CD1c-positive myeloid dendritic cell (primary cell): ENCODE data around the gene PLEKHG2.
A peak's percentile ranks its signal among the peaks of the same experiment; 100 is the strongest.

Experiments used
- DNase-seq: peaks from one replicate; pipeline ENCODE4 v3.0.0-alpha.2; 2016; ENCODE audit errors: extremely low spot score

PLEKHG2 gene

DNA sequence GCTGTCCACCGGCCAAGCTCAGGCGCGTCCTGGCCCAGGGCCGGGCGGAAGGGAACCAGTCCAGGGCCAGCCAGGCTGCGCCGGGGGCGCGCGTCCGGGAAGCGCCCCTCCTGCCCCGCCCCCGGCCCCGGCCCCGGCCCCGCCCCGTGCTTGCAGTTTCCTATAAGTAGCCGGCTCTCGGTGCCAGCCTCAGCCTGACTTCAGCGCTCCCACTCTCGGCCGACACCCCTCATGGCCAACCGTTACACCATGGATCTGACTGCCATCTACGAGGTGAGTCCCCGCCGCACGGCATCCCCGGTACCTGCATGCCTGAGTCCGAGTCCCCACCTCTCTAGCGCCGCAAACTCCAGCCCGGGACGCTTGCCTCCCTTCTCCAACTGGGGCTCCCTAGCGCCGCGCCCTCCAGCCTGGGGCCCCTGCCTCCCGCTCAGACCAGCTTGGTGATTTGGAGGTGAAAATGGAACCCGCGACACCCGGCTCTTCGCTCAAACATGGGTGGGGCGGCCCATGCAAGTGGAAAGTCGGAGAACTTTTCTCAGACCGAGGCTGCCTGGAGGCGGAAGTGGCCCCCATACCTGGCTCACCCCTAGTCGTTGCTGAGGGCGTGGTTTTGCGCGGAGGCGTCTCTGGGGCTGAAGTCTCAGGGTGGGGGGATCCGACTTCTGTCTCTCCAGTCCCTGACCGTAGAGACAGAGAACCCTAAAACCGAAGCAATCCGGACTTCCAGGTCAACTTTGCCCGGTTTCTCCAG is 5.6 kb upstream of the PLEKHG2 start, which contains the start of gene ZFP36:
Gene ZFP36, plus strand, starts transcription at position 192 of the 754 bp plus-strand sequence. Its CDS starts 58 bp downstream, at position 250.
- peak; percentile 94 for DNase-seq

DNA sequence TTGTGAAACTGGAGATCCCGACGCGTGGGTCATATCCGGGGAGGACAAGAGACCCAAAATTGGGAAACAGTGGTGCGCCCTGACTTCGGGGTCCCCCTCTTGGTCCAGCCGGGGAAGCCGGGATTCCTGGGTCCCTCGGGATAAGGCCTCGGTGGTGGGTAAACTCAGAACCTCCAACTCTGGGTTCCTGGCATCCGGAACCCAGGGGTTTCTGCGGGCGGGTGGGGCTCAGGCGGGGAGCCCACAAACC is 5.1 kb upstream of the PLEKHG2 start:
- DNase-seq = no peak

DNA sequence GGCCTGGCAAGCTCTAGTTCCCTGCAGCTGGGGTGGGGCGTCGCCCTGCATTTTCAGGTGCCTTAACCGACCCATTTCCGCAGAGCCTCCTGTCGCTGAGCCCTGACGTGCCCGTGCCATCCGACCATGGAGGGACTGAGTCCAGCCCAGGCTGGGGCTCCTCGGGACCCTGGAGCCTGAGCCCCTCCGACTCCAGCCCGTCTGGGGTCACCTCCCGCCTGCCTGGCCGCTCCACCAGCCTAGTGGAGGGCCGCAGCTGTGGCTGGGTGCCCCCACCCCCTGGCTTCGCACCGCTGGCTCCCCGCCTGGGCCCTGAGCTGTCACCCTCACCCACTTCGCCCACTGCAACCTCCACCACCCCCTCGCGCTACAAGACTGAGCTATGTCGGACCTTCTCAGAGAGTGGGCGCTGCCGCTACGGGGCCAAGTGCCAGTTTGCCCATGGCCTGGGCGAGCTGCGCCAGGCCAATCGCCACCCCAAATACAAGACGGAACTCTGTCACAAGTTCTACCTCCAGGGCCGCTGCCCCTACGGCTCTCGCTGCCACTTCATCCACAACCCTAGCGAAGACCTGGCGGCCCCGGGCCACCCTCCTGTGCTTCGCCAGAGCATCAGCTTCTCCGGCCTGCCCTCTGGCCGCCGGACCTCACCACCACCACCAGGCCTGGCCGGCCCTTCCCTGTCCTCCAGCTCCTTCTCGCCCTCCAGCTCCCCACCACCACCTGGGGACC is 4.6 kb upstream of the PLEKHG2 start:
- peak; percentile 72 for DNase-seq

DNA sequence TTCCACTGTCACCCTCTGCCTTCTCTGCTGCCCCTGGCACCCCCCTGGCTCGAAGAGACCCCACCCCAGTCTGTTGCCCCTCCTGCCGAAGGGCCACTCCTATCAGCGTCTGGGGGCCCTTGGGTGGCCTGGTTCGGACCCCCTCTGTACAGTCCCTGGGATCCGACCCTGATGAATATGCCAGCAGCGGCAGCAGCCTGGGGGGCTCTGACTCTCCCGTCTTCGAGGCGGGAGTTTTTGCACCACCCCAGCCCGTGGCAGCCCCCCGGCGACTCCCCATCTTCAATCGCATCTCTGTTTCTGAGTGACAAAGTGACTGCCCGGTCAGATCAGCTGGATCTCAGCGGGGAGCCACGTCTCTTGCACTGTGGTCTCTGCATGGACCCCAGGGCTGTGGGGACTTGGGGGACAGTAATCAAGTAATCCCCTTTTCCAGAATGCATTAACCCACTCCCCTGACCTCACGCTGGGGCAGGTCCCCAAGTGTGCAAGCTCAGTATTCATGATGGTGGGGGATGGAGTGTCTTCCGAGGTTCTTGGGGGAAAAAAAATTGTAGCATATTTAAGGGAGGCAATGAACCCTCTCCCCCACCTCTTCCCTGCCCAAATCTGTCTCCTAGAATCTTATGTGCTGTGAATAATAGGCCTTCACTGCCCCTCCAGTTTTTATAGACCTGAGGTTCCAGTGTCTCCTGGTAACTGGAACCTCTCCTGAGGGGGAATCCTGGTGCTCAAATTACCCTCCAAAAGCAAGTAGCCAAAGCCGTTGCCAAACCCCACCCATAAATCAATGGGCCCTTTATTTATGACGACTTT is 3.9 kb upstream of the PLEKHG2 start:
- DNase-seq = peak; percentile 21

DNA sequence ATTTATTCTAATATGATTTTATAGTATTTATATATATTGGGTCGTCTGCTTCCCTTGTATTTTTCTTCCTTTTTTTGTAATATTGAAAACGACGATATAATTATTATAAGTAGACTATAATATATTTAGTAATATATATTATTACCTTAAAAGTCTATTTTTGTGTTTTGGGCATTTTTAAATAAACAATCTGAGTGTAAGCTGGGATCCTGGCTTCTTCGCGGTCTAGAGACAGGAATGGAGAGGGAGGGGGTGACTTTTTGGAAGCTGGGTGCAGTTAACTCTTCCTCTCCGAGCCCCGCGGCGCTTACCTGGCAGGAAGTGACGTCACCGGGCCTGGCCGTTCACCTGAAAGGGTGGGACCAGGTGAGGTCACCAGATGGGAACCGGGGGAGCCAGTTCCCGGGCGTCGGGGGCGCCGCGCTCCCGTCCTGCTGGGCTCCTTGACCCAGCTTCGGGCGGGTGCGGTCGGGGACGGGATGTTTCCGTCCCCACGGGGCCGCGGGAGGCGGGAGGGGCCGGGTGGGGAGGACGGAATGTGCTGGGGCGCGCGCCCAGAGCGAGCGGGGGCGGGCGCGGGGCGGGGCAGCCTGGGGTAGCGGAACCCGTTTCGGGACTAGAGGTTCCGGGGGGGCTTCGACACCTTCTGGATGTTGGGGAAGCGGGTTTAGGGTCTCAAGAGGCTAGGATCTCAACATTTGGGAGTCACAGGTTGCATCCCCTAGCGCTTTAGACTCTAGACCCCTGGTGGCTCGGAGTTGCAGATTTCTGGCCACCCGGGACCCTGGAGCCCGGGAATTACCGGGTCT is 3.1 kb upstream of the PLEKHG2 start:
- DNase-seq = peak; percentile 83

DNA sequence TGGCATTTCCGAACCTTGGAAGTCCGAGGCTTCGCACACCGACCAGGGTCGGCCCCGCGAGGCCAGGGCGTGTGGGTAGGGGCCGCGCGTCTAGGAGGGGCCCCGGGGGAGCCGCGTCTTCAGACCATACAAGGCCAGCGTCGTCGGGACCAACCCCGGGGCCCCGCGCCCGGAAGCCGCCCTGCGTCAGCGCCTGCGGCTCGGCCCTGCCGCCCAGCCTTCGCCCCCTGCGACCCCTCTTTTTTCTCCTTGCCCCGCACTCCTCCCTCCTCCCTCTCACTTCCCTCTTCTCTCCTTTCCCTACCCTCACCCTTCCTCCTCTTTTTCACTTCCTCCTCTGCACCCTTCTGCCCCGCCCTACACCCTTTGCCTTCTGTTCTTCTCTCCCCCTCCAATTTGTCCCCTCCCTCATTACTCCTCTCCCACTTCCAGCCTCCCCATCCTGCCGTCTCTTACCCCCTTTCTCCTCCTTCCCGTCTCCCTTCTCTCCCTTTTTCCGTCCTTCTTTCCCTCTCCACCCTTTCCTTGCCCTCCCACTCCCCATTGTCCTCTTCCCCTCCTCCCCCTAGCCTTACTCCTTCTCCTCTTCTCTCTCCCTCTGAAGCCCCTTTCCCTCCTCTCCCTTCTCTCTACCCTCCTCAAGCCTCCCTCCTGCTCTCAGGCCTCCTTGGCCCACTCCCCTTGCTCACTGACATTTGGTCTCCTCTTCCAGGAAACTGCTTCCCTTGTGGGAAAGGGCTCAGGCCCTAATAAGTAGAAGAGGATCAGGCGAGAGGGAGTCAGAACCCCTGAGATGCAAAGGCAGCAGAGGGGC is 2.2 kb upstream of the PLEKHG2 start:
- peak; percentile 78 for DNase-seq

DNA sequence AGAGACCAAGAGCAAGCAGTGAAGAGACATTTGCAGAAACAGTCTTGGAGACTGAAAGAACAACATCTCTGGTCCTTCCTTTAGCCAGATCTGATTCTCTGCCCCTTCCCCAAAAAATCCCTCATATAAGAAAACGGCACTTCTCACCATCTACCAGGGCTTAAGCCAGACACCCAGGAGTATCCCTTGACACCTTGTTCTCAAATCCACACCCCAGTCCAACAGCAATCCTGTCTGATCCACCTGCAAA is 1.7 kb upstream of the PLEKHG2 start:
- DNase-seq = no peak

DNA sequence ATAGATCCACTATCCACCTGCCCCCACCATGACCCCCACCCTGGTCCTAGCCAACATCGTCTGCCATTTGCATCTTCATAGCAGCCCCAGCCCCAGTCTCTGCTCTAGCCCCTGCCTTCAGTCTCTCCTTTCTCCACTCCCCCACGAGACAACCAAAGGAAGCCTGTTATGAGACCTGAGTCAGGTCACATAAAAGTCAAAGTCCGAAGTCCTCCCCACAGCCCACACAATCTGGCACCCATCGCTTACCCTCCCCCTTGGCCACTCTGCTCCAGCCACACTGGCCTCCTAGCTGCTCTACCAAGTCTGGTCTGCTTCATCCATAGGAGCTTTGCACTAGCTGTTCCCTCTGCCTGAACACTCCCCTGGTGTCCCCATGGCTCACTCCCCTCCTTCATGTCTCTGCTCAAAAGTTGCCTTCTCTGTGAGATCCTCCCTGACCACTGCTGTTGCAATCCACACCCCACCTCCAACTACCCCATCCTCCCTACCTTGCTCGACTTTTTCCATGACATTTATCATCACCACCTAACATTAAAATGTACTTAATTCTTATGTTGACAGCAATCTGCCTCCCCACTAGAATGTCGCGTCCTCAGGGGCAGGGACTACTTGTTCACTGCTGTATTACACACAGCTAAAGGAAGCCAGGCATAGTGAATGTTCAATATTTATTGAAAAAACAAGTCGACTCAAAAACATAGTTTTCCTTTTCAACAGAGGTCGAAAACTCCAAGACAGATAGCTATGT is 1.2 kb upstream of the PLEKHG2 start:
- DNase-seq = peak; percentile 52

DNA sequence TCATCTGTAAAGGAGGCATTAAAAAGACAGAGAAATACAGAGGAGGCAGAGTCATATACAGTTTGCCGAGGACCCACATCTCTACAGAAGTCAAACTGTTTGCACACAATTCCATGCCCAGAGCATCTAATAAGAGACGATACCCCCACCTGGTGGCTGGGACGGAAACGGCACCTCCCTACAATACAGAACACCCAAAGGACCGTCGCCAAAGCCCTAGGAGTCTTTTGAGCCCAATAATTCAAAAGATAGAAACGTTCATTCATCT is 703 bp upstream of the PLEKHG2 start:
- peak; percentile 95 for DNase-seq

DNA sequence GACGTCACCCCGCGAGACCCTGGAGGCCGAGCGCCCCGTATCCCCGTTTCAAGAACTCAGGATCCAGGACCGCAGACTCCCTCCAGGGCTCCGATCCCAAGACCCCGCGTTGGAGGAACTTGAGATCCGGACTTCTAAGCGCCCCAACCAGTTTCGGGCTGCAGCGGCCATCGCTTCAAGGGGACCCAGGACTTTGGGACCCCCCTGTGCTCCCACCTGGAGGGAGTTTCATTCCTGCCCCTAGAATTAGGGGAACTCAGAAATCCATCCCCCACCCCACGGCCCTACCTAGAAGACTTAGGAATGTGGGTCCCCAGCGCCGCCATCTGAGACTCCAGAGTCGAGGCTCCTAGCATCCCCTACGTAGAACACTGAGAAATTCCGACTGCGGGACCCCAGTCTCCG is 400 bp downstream of the PLEKHG2 start:
- DNase-seq = peak; percentile 16

DNA sequence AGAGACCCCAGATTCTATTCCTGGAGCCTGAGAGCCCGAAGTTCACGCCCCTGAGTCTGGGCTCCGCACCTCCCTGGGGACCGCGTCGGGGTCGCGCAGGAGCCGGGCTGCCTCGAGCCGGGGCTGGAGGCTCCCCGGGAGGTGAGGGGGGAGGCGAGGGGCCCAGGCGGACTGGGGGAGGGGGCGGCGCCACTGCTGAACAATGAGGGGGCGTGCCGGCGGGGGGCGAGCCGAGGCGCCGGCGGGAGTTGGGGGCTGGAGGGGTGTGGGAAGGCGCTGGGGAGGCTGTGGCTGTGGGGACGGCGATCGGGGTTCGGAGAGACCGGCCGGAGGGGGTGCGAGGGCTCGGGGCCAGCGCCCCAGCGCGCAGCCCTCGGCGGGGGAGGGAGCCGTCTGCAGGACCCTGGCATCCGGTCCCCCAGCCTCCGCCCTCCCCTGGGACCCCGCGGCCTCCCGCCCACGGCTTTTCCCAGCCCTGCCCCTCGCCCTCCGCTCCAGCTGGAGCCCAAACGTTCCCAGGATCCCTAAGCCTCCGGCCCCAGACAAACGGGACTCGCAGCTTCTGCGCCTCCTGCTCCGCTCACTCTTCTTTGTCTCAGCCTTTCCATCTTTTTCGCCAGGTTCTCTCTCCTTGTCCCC is 922 bp downstream of the PLEKHG2 start:
- no peak for DNase-seq

DNA sequence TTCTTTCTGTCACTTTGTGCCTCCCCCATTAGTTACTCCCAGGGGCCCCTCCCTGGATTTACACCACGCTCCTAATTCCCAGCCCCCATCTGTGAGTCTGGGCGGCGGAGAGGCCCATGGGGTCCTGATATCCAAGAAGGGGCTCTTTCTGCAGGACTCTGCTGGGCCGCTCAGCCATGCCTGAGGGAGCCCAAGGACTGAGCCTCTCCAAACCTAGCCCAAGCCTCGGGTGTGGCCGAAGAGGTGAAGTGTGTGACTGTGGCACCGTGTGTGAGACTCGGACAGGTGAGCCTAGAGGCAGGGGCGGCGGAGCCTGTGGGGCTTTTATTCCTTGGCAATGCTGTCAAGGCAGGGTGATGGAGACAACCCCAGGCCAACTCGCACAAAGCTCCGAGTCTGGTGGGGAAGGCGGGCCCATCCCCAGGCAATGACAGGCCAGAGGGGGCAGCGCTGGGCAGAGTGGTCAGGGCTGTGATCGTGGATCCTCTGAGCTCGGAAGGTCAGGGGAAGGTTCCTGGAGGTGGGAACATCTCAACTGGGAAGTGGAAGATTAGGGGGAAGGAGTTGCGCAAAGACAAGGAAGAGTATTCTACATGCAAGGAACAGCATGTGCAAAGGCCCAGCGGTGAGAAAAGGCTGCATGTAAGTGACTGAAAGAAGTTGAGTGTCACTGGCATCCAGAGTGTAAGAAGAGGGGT is 1.6 kb downstream of the PLEKHG2 start:
- DNase-seq = peak; percentile 29

DNA sequence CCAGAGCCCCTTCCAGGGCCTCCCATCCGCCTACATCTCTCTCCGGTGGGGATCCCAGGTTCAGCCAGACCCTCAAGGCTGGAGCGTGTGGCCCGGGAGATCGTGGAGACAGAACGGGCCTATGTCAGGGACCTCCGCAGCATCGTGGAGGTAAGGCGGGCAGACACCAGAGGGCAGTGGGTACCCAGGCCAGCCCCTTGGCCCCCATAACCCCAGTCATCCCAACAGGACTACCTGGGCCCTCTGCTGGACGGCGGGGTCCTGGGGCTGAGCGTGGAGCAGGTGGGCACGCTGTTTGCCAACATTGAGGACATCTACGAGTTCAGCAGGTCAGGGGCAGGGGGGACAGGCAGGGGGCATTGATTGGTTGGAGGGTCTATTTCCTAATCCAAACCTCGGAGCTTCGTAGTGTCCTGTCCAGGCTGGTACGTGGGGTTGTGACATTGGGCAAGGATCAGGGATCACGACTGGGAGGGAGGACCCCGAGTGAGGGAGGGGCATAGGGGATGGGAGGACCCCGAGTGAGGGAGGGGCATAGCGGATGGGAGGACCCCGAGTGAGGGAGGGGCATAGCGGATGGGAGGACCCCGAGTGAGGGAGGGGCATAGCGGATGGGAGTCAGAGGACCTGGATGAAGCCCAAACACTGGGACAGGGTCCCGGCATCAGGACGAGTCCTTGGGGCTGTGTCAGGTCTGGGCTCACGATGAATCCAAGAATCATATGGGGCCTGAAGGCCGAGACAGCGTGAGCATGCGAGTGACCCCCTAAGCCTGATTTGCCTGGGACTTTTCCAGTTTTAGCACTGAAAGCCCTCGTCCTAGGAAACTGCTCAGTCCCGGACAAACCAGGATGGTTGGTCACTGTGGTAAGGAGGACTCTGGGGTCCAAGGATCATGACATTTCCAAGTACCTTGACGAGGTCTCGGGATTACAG is 2.9 kb downstream of the PLEKHG2 start:
- no peak for DNase-seq

DNA sequence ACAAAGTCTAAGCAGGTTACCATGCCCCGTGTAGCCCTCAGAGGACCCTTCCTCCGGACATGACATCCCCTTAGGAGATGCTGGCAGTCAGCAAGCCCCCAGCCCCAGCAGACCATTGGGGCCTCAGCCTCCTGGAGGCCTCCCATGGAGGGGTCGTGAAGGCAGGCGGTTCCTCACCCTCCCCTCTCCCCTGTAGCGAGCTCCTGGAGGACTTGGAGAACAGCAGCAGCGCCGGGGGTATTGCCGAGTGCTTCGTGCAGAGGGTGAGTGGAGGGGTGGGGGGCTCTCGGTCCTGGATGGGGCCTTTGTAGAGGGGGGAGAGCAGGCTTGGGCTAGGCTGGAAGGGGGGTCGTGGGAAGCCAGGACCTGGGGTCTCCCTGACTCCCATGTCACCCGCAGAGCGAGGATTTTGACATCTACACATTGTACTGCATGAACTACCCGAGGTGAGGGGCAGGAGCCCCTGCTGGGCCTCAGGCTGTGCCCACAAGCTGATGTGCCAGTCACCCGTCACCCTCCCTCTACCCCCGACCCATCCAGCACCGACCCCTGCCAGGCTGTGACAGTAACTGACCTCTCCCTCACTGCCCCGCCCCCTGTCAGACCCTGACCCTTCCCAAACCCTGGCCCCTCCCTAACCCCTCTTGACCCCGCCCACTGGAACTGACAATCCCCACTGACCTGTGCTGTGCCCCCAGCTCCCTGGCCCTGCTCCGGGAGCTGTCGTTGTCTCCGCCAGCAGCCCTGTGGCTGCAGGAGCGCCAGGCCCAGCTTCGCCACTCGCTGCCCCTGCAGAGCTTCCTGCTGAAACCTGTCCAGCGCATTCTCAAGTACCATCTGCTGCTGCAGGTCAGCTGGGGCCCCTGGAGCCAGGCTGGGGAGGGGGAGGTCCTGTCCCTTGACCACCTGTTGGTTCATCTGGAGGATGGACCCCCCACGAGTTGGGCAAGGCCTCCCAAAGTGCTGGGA is 4.0 kb downstream of the PLEKHG2 start:
- DNase-seq = no peak

DNA sequence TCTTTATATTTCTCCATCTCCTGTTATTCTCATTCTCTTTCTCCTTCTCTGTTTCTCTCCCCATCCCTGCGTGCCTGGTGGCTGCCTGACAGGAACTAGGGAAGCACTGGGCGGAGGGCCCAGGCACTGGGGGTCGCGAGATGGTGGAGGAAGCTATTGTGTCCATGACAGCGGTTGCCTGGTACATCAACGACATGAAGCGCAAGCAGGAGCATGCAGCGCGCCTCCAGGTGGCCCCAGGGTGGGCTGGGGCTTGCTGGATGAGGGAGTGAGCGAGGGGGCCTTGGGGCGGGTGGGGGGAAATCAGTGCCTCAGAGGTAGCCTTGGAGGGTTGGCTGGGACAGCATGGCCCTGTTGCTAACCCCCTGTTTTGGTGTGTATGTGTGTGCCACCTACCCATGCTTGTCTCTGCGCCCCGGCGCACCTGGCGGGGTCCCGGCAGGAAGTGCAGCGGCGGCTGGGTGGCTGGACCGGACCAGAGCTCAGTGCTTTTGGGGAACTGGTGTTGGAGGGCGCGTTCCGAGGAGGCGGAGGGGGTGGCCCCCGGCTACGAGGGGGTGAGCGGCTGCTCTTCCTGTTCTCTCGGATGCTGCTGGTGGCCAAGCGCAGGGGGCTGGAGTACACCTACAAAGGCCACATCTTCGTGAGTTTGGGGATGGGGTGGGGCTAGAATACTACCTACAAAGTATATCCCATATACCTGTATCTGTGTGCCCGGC is 5.2 kb downstream of the PLEKHG2 start:
- no peak for DNase-seq

DNA sequence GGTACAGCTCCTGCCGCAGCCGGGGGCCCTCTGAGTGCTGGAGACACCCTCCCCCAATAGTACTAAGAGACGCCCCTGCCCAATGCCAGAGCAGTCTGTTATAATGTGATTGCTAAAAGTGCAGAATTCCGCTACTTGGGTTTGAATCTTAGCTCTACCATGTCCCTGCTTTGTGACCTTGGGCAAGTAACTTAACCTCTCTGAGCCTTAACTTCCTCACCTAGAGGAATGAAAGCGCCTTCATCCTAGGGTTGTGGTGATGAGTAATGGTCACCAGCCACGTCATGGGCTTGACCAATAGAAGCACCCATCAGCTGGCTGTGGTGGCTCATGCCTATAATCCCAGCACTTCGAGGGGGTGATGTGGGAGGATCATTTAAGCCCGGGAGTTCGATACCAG is 6.5 kb downstream of the PLEKHG2 start:
- DNase-seq = no peak

DNA sequence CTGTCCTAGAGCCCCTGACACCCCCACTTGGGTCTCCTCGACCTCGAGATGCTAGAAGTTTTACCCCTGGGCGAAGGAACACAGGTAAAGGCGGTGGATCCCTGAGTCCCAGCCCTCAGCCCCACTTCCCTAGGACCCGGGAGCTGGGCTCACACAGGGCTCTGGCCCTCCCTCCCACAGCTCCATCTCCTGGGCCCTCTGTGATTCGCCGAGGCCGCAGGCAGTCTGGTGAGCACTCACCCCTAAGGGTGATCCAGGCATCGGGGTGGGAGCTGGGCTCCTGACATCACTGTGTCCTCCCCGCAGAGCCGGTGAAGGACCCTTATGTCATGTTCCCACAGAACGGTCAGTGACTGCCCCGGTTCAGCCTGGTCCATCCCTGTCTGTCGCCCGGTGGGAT is 8.3 kb downstream of the PLEKHG2 start:
- no peak for DNase-seq
